ENCODE measurements around the gene OTOP1.

DNA sequence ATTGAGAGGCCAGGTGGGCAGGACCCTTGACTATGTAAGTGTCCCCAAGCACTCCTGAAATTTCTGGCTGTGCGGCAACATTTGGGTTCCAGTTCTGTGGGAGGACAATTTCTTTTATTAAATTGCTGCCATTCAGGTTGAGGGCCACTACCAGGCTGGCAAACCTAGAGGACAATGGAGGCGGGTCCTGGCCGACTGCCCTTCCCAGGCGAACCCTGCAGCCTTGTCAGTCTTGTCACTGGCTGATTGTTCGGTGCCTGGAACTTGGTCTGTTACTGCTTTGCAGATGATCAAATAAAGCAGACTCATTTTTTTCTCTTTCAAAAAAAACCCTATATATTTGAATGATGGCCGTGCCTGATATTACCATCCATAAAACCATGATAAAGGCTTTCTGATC is 27.9 kb upstream of the OTOP1 start:
- TF ChIP-seq, protein P1, sequence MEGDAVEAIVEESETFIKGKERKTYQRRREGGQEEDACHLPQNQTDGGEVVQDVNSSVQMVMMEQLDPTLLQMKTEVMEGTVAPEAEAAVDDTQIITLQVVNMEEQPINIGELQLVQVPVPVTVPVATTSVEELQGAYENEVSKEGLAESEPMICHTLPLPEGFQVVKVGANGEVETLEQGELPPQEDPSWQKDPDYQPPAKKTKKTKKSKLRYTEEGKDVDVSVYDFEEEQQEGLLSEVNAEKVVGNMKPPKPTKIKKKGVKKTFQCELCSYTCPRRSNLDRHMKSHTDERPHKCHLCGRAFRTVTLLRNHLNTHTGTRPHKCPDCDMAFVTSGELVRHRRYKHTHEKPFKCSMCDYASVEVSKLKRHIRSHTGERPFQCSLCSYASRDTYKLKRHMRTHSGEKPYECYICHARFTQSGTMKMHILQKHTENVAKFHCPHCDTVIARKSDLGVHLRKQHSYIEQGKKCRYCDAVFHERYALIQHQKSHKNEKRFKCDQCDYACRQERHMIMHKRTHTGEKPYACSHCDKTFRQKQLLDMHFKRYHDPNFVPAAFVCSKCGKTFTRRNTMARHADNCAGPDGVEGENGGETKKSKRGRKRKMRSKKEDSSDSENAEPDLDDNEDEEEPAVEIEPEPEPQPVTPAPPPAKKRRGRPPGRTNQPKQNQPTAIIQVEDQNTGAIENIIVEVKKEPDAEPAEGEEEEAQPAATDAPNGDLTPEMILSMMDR (tag by site-specific recombination; IDR thresholded peaks at IDR 0.05): no peak
- TF ChIP-seq, protein P2, sequence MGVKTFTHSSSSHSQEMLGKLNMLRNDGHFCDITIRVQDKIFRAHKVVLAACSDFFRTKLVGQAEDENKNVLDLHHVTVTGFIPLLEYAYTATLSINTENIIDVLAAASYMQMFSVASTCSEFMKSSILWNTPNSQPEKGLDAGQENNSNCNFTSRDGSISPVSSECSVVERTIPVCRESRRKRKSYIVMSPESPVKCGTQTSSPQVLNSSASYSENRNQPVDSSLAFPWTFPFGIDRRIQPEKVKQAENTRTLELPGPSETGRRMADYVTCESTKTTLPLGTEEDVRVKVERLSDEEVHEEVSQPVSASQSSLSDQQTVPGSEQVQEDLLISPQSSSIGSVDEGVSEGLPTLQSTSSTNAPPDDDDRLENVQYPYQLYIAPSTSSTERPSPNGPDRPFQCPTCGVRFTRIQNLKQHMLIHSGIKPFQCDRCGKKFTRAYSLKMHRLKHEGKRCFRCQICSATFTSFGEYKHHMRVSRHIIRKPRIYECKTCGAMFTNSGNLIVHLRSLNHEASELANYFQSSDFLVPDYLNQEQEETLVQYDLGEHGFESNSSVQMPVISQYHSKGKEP (tag by site-specific recombination; IDR thresholded peaks at IDR 0.05): no peak
- TF ChIP-seq ZFP37 (tag by site-specific recombination; IDR thresholded peaks at IDR 0.05) (no peak), ZNF274 (IDR thresholded peaks at IDR 0.05; ENCODE audit: low read length) (no peak), ZNF274 (tag by site-specific recombination; IDR thresholded peaks at IDR 0.05; ENCODE audit: borderline replicate concordance) (no peak), ZNF549 (tag by site-specific recombination; IDR thresholded peaks at IDR 0.05) (no peak)

Data from HEK293 (cell line).